ENCODE measurements around the gene L1TD1.

GRCh38 chr1:62208970-62209369, 14.3 kb downstream of the L1TD1 start:
- TF ChIP-seq POLR2A (IDR thresholded peaks at IDR 0.05; ENCODE audit: borderline replicate concordance, extremely low read depth, insufficient read depth, insufficient read length) (no peak), RAD21 (IDR thresholded peaks at IDR 0.05; ENCODE audit: low read depth) (no peak), EZH2 (IDR thresholded peaks at IDR 0.05) (no peak), CTCF (IDR thresholded peaks at IDR 0.05 in 2 of 3, conservative IDR thresholded peaks at IDR 0.05 in 1 of 3; ENCODE audit: borderline replicate concordance in 1 of 3, insufficient read depth in 1 of 3, low read depth in 2 of 3, low read length in 2 of 3) (no peak), CEBPB (IDR thresholded peaks at IDR 0.05; ENCODE audit: low read depth) (no peak), EZH2phosphoT487 (IDR thresholded peaks at IDR 0.05; ENCODE audit: borderline replicate concordance) (no peak), FOSL1 (IDR thresholded peaks at IDR 0.05; ENCODE audit: low read depth) (no peak), MAX (IDR thresholded peaks at IDR 0.05) (no peak), SP1 (IDR thresholded peaks at IDR 0.05; ENCODE audit: low read depth) (no peak), EGR1 (IDR thresholded peaks at IDR 0.05; ENCODE audit: low read depth) (no peak), POLR2AphosphoS5 (IDR thresholded peaks at IDR 0.05; ENCODE audit: low read depth, low read length) (no peak), JUND (IDR thresholded peaks at IDR 0.05) (no peak), ZNF274 (IDR thresholded peaks at IDR 0.05; ENCODE audit: low read depth, low read length) (no peak), ATF3 (IDR thresholded peaks at IDR 0.05) (no peak)
